GM19372 (cell line): ENCODE results near the gene CATSPERB.
"Not testable (repeated sequence)": the region's sequence is repeated elsewhere in the genome, so short reads cannot be mapped to it uniquely, and the experiment has no call there.

ENCODE experiments used
- ATAC-seq: cut with Tn5 transposase; IDR thresholded peaks from one replicate; pipeline ENCODE4 v1.9.1; 2021; ENCODE audit warnings: mild to moderate bottlenecking, low read depth, moderate library complexity; ENCODE audit not compliant: unreplicated experiment

The CATSPERB gene

DNA sequence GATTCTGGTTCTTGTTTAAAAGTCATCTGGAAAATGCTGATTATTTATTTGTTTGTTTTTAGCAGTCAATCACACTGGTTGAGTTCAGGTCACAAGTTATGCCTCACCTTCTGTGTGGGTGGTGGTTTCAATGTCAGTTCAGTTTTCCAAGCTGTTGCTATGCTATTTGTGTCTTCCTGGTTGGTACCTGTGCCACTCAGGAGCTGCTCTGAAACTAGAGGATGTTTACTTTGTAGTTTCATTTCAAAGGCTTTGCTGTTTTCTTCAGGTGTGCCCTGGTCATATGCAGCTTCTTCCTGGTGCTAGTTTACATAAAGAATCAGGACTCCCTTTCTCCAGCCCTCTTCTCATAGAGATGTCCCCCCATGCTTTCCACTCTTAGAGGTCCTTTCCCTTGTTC is 146.0 kb downstream of the CATSPERB start:
- ATAC-seq = no peak

- ATAC-seq = no peak
Observed at GRCh38 chr14:91582761-91583160, 149.1 kb downstream of the CATSPERB start.

- ATAC-seq = no peak
Observed at GRCh38 chr14:91580876-91581577, 150.9 kb downstream of the CATSPERB start.

- no peak for ATAC-seq
Observed at GRCh38 chr14:91577632-91578233, 154.2 kb downstream of the CATSPERB start.

GRCh38 chr14:91575469-91576208 is 156.2 kb downstream of the CATSPERB start:
- ATAC-seq = no peak

DNA sequence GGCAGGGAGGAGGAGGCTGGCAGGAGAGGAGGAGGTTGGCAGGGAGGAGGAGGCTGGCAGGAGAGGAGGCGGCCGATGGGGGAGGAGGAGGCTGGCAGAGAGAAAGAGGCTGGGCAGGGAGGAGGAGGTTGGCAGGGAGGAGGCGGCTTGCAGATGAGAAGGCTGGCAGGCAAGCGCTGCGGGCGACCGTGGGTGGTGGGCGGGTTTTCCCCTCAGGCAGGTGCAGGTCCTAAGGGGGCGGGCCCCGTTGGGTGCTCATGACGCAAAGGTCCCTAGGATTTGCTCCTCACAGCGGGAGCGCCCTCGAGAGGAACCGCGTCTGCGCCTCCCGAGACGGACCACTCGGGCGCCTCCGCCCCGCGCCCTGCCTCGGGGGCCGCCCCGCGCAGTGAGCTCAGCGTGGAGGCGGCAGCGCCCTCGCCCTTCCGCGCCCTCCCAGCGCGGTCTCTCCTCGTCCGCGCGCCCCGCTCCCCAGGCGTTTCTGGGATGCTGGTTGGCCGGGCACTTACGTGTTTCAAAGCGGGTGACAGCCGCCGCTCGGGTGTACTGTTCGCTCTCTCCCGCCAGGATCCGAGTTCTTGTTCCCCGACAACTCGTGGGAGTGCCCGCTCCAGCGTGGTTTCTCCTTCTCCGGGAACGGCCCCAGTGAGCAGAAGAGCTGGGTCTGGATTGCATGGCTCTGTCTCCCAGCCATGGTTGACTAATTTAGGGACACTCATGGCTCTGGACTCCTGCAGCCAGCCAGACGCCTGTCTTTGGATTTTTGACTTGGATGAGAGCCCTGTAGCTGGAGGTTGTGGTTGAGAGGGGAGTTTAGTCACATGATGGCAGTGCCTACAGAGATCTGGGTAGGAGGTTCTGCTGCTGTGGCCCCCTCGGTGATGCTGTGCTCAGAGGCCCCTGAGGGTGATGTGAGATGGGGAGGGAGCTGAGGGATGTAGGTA is 157.7 kb downstream of the CATSPERB start:
- no peak for ATAC-seq

GRCh38 chr14:91573528-91573893 is 158.4 kb downstream of the CATSPERB start:
- no peak for ATAC-seq

DNA sequence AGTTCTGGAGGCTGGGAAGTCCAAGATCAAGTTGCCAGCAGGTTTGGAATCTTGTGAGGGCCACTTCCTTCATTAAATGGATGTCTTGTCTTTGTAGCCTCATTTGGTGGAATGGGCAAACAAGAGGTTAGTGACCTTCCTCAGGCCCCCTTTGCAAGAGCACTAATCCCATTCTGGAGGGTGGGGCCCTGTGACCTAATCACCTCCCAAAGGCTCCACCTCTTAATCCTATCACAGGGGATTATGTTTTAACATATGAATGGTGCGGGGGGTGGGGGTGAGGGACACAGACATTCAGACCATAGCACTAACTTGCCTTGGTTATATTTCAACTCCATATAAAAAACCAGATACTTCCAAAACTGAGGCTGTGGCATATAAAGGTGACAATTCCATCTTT is 161.9 kb downstream of the CATSPERB start:
- ATAC-seq = no peak

DNA sequence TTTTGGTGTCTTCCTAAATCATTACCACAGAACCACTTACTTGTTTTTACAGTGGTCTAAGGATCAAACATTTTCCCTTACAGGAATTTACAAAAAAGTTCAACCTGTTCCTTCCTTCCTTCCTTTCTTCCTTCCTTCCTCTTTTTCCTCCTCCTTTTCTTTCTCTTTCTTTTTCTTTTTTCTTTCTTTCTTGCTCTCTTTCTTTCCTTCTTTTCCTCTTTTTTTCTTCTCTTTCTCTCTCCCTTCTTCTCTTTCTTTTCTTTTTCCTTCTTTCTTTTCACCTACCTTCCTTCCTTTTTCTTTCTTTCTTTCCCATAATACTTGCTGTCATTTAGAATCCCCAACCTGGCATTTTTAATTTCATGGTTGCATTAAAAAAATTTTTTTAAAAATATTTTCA is 162.6 kb downstream of the CATSPERB start:
- ATAC-seq = no peak

DNA sequence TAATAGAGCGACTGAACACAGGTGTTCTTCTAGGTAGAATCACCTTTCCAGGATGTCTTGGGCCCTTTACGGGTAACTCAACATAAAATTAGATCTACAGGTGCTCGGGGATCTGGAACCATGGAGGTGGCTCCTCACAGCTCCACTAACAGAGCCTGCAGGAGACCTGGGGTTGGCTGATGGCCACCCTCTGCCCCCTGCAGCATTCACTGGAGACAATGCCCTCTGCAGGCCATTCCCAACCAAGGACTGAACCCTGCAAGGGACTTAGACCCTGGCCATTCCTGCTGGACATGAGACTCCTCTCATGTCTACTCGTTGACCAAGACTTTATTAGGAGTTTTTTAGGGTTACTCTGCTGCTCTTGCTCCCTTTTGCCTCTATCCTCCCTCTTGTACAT is 163.3 kb downstream of the CATSPERB start:
- no peak for ATAC-seq

- not testable (repeated sequence) for ATAC-seq
Observed at GRCh38 chr14:91567827-91568226, 164.1 kb downstream of the CATSPERB start.

DNA sequence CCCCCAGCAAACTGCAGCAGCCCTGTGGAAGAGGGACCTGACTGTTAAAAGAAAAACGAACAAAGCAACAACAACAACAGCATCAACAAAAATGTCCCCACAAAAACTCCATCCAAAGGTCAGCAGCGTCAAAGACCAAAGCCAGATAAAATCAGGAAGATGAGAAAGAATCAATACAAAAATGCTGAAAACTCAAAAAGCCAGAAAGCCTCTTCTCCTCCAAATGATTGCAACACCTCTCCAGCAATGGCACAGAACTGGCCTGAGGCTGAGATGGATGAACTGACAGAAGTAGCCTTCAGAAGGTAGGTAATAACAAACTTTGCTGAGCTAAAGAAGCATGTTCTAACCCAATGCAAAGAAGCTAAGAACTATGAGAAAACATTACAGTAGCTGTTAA is 176.4 kb downstream of the CATSPERB start:
- ATAC-seq = no peak

- no peak for ATAC-seq
Observed at GRCh38 chr14:91554535-91555332, 177.2 kb downstream of the CATSPERB start.

GRCh38 chr14:91548108-91548507 is 183.8 kb downstream of the CATSPERB start:
- ATAC-seq = no peak

GRCh38 chr14:91545946-91546716 is 185.8 kb downstream of the CATSPERB start:
- no peak for ATAC-seq

DNA sequence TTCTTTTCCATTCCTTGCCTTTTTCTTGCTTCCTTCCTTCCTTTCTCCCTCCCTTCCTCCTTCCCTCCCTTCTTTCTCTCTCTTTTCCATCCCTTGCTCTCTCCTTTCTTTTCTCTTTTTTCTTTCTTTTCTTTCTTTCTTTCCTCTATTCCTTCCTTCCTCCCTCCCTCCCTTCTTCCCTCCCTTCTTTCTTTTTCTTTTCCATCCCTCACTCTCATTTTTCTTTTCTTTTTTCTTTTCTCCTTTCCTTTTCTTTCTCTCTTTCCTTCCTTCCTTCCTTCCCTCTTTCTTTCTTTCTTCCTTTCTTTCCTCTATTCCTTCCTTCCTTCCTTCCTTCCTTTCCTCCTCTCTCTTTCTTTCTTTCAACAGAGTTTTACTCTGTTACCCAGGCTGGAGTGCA is 186.7 kb downstream of the CATSPERB start:
- ATAC-seq = no peak

DNA sequence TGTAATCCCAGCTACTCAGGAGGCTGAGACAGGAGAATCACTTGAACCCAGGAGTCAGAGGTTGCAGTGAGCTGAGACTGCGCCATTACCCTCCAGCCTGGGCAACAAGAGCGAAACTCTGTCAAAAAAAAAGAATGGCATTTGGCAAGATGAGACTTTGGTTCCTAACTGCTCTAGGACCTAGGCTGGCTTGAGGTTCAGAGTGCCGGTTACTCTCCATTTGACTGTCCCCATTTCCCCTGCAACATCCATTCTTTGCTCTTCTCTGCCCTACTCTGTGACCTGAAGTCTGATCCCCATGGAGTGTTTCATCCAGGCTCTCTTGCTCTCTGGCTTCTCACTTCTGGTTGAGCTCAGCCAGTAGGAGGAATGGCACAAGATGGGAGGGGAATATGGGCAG is 195.6 kb downstream of the CATSPERB start:
- ATAC-seq = no peak

DNA sequence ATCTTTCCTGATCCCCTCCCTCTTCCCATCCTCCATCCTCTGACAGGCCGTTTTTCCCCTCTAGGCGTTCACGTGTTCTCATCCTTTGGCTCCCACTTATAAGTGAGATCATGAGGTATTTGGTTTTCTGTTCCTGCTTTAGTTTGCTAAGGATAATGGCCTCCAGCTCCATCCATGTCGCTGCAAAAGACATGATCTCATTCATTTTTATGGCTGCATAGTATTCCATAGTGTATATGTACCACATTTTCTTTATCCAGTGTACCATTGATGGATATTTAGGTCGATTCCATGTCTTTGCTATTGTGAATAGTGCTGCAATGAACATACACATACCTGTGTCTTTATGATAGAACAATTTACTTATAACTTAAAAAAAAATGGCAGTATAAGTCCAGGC is 197.8 kb downstream of the CATSPERB start:
- ATAC-seq = not testable (repeated sequence)

GRCh38 chr14:91533623-91534022 is 198.3 kb downstream of the CATSPERB start:
- ATAC-seq = no peak
